GM23338 (cell line): ENCODE results near the gene STARD8. TPM values are rescaled to one million over a fixed set of nuclear protein-coding genes. Genes with fewer than 3 reads are reported as not detected.

Experiments
- ATAC-seq: fragments of 200-7000 bp; cut with Tn5 transposase; 3 replicates; pipeline ENCODE4 v1.9.1; 2020
- DNase-seq: peaks from one replicate; pipeline ENCODE4 v3.0.0-alpha.2; 2015; ENCODE audit warnings: low spot score
- H2AFZ ChIP-seq: fragments of 200-600 bp; sonication (generic); 2 replicates; pipeline ENCODE4 v1.8.0; 2016; ENCODE audit warnings: antibody characterized with exemption, mild to moderate bottlenecking, moderate library complexity
- H3F3A ChIP-seq: fragments of 200-600 bp; sonication (generic); replicated peaks from 2 replicates; pipeline ENCODE4 v1.8.0; 2017; ENCODE audit warnings: antibody characterized with exemption, mixed run types, low read depth
- H3K27ac ChIP-seq: fragments of 200-600 bp; sonication (generic); 2 replicates; pipeline ENCODE4 v1.6.1; 2016; ENCODE audit warnings: low read depth
- H3K27me3 ChIP-seq: fragments of 200-600 bp; sonication (generic); 2 replicates; pipeline ENCODE4 v1.8.0; 2016; ENCODE audit warnings: mild to moderate bottlenecking, mixed run types, moderate library complexity; ENCODE audit not compliant: insufficient read depth
- H3K36me3 ChIP-seq: fragments of 200-600 bp; sonication (generic); 2 replicates; pipeline ENCODE4 v1.8.0; 2016; ENCODE audit warnings: mild to moderate bottlenecking; ENCODE audit not compliant: insufficient read depth
- H3K4me1 ChIP-seq: fragments of 200-600 bp; sonication (generic); 2 replicates; pipeline ENCODE4 v1.8.0; 2016; ENCODE audit warnings: mild to moderate bottlenecking, moderate library complexity; ENCODE audit not compliant: insufficient read depth
- H3K4me2 ChIP-seq: fragments of 200-600 bp; sonication (generic); 2 replicates; pipeline ENCODE4 v1.7.1; 2017; ENCODE audit warnings: mixed run types
- H3K4me3 ChIP-seq: fragments of 200-600 bp; sonication (generic); 2 replicates; pipeline ENCODE4 v1.6.1; 2016; ENCODE audit warnings: mixed run types
- H3K79me2 ChIP-seq: fragments of 200-600 bp; sonication (generic); replicated peaks from 2 replicates; pipeline ENCODE4 v1.8.0; 2017; ENCODE audit warnings: mild to moderate bottlenecking; ENCODE audit not compliant: insufficient read depth
- H3K9me2 ChIP-seq: fragments of 200-600 bp; sonication (generic); 2 replicates; pipeline ENCODE4 v1.8.0; 2017; ENCODE audit not compliant: insufficient read depth
- H4K20me1 ChIP-seq: fragments of 200-600 bp; sonication (generic); replicated peaks from 2 replicates; pipeline ENCODE4 v1.8.0; 2017; ENCODE audit warnings: mild to moderate bottlenecking; ENCODE audit not compliant: insufficient read depth
- H3K27ac Mint-ChIP-seq: 2 replicates; pipeline ENCODE4 v1.8.0; 2020; ENCODE audit warnings: inconsistent platforms, mild to moderate bottlenecking, moderate library complexity, mixed read lengths
- H3K27me3 Mint-ChIP-seq: 3 replicates; pipeline ENCODE4 v1.8.0; 2022; ENCODE audit warnings: low read depth, mild to moderate bottlenecking, moderate library complexity, mixed read lengths, inconsistent platforms; ENCODE audit not compliant: insufficient read depth, poor library complexity
- H3K36me3 Mint-ChIP-seq: 3 replicates; pipeline ENCODE4 v1.8.0; 2021; ENCODE audit warnings: low read depth, mild to moderate bottlenecking, inconsistent platforms, moderate library complexity, mixed read lengths
- H3K4me1 Mint-ChIP-seq: 3 replicates; pipeline ENCODE4 v1.8.0; 2020; ENCODE audit warnings: mild to moderate bottlenecking, inconsistent platforms, mixed read lengths
- H3K4me3 Mint-ChIP-seq: 3 replicates; pipeline ENCODE4 v1.8.0; 2021; ENCODE audit warnings: moderate library complexity, mild to moderate bottlenecking, inconsistent platforms, mixed read lengths
- H3K9me3 Mint-ChIP-seq: 3 replicates; pipeline ENCODE4 v1.8.0; 2020; ENCODE audit warnings: moderate library complexity, mild to moderate bottlenecking, inconsistent platforms, mixed read lengths
- CREB1 ChIP-seq: fragments of 250-450 bp; sonication (Bioruptor Pico); IDR thresholded peaks from 2 replicates; pipeline ENCODE4 v1.5.0; 2020; ENCODE audit warnings: low read depth, mild to moderate bottlenecking, moderate library complexity
- CTCF ChIP-seq, 2 experiments: fragments of 200-600 bp in 1 of 2; sonication (generic) in 1 of 2; conservative IDR thresholded peaks; 2 replicates each; pipeline versions ENCODE4 v1.5.1 to v1.6.1; 2016 to 2017; ENCODE audit warnings: antibody characterized with exemption in 2 of 2, low read depth in 2 of 2, mild to moderate bottlenecking in 2 of 2, moderate library complexity in 1 of 2
- ETS1 ChIP-seq: IDR thresholded peaks from 2 replicates; pipeline ENCODE4 v1.6.1; 2016; ENCODE audit warnings: antibody characterized with exemption
- EZH2 ChIP-seq: fragments of 200-600 bp; sonication (generic); IDR thresholded peaks from one replicate; pipeline ENCODE4 v1.8.0; 2017; ENCODE audit warnings: antibody characterized with exemption, mild to moderate bottlenecking, low read depth; ENCODE audit not compliant: unreplicated experiment
- EZH2phosphoT487 ChIP-seq: fragments of 200-600 bp; sonication (generic); IDR thresholded peaks from one replicate; pipeline ENCODE4 v1.8.1; 2018; ENCODE audit warnings: antibody characterized with exemption; ENCODE audit not compliant: unreplicated experiment
- JUNB ChIP-seq: IDR thresholded peaks from one replicate; pipeline ENCODE4 v1.6.1; 2016; ENCODE audit warnings: antibody characterized with exemption; ENCODE audit not compliant: unreplicated experiment
- NANOG ChIP-seq: IDR thresholded peaks from 2 replicates; pipeline ENCODE4 v1.6.1; 2016; ENCODE audit warnings: antibody characterized with exemption, borderline replicate concordance
- POLR2AphosphoS5 ChIP-seq: IDR thresholded peaks from 2 replicates; pipeline ENCODE4 v1.6.1; 2016; ENCODE audit warnings: antibody characterized with exemption, low read depth
- REST ChIP-seq: IDR thresholded peaks from one replicate; pipeline ENCODE4 v1.6.1; 2018; ENCODE audit warnings: antibody characterized with exemption; ENCODE audit not compliant: unreplicated experiment
- STAT1 ChIP-seq: IDR thresholded peaks from one replicate; pipeline ENCODE4 v1.6.1; 2016; ENCODE audit warnings: antibody characterized with exemption; ENCODE audit not compliant: unreplicated experiment
- ZNF114 ChIP-seq: fragments of 250-450 bp; sonication (Bioruptor Pico); IDR thresholded peaks from 2 replicates; pipeline ENCODE4 v1.5.0; 2020; ENCODE audit warnings: mild to moderate bottlenecking, moderate library complexity
- ZNF331 ChIP-seq: fragments of 250-450 bp; sonication (Bioruptor Pico); IDR thresholded peaks from 2 replicates; pipeline ENCODE4 v1.5.0; 2020; ENCODE audit warnings: low read depth, mild to moderate bottlenecking, moderate library complexity
- ZNF462 ChIP-seq: fragments of 250-450 bp; sonication (Bioruptor Pico); IDR thresholded peaks from 2 replicates; pipeline ENCODE4 v1.5.0; 2020; ENCODE audit warnings: mild to moderate bottlenecking, moderate library complexity
- polyA plus RNA-seq: library from polyadenylated mRNA; unstranded; fragments of >200 nt; fragmentation: Nextera tagmentation; extraction: Ambion mirVana; gene quantifications from 2 replicates; pipeline ENCODE4 v1.2.1, GENCODE V29; 2016
- total RNA-seq: library from RNA; depleted of rRNA; stranded (reverse); fragments of >200 nt; shearing (Covaris generic); gene quantifications from 2 replicates; pipeline ENCODE4 v1.2.3, GENCODE V29; 2014

STARD8 gene
- total and polyA plus RNA-seq, 2 experiments from 2014 or later, result 0.74 to 5.6 TPM

- no peaks in the 10 kb centered on the region for H3K36me3 ChIP-seq
Observed at GRCh38 chrX:68684291-68684918, 36.9 kb downstream of the STARD8 start.

More at GRCh38 chrX:68684291-68684918, 36.9 kb downstream of the STARD8 start:
- H3F3A ChIP-seq, result no peaks in the 10 kb centered on the region
- no peak overlapping the region for H3K27ac ChIP-seq
- 0 out of 2 replicates have a peak, but pooled peaks cover 2% of the 10 kb centered on the region for H3K4me1 ChIP-seq
- H2AFZ ChIP-seq, result no peak overlapping the region
- ATAC-seq (peak; percentile 16; the same call in 2 of the 3 replicates), DNase-seq (no peak)
- Mint-ChIP-seq H3K4me3 (no peak overlapping the region), H3K27me3 (peaks cover 12% of the 10 kb centered on the region), H3K4me1 (peaks cover 42% of the 10 kb centered on the region), H3K27ac (no peak overlapping the region), H3K36me3 (no peaks in the 10 kb centered on the region), H3K9me3 (no peaks in the 10 kb centered on the region)
- no peaks in the 10 kb centered on the region for H3K79me2 ChIP-seq
- H3K27me3 ChIP-seq, result peaks cover 9% of the 10 kb centered on the region; the same call in 1 of the 2 replicates
- H3K4me2 ChIP-seq, result no peak overlapping the region
- no peaks in the 10 kb centered on the region for H3K9me2 ChIP-seq
- no peaks in the 10 kb centered on the region for H4K20me1 ChIP-seq
- TF ChIP-seq REST (no peak), EZH2phosphoT487 (no peak), POLR2AphosphoS5 (no peak), CREB1 (no peak), ETS1 (no peak), EZH2 (no peak), NANOG (no peak), JUNB (no peak), CTCF (conservative IDR thresholded peaks at IDR 0.05; ENCODE audit: low read depth in 2 of 2) (no peak), ZNF462 (CRISPR knock-in tag) (no peak), ZNF114 (no peak), ZNF331 (CRISPR knock-in tag) (no peak), STAT1 (no peak)
- no peak overlapping the region for H3K4me3 ChIP-seq
